ENCODE measurements around the gene GPC1.
A peak's percentile ranks its signal among the peaks of the same experiment; 100 is the strongest.

Gene GPC1

DNA sequence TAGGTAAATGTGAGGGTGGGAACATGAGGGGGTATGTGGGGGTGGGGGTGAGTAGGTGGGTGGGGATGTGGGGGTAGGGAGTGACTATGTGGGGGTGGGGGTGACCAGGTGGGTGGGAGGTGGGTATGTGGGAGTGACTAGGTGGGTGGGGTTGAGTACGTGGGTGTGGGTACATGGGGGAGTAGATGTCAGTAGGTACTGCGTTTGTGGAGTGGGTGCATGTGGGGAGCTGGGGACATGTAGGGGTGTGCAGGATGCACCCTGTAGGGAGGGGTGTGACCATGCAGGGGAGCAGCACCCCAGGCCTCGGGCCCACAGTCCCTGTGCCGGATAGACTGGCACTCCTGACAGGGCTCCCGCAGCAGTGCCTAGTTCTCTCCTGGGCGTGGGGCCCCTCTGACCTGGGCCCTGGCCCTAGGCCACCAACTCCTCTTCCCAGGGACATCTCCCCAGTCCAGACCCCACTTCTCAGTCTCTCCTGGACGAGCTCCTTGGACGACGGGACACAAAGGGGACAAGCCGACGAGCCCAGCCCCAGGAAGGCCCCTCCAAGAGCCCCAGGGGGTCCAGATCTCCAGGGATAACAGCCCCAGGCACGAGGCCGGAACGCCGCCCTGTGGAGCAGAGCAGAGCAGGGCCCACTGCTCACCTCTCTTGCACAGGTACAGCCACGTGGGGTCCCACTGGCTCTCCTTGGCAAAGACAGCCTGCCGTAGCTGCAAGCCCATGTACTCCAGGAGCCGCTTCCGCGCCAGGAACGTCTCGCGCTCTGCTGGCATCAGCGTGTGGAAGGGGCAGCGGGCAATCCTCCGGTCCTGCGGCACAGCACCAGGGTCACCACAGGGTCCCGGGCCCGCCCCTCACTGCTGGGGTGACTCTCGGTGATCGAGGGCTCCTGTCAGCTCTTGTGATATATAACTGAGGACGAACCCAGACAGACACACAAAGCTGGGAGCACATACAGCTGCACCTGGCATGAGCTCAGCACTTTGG is 64.1 kb downstream of the GPC1 start:
- peak; percentile 3 for DNase-seq (ENCODE audit: low spot score)

DNA sequence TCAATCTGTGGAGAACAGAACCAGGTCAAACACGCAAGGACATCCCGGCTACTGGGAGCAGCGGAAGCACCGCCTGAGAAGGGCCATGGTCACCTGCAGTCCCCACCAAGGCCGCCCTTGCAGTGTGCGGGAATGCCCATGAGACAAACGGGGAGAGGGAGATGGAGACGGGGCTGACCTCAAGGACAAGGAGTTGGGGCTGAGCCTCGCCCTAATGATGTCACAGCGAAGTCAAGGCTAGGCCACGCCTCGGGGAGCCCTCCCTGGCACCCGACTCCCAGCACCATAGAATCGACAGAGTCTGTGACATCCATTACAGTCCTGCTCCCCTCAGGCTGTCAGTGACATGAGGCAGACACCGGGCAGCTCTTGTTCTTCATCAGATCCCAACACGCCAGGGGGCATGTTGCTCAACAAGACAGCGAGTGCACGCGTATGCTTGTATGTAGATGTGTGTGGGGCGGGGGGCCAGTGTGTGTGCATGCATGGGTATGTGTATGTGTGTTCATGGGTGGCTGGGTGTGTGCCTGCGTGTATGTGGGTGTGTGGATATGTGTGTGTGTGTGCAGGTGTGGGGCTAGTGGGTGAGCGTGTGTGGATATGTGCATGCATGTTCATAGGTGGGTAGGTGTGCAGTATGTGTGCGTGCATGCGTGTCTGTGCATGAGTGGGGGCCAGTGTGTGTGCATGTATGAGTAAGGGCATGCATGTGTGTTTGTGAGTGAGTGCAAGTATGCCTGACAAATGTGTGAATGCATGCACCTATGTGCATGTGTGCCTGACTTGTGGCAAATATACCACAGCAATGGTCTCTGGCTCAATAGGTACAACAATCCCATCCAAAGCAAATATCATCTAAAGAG is 65.3 kb downstream of the GPC1 start:
- no peak for DNase-seq (ENCODE audit: low spot score)

DNA sequence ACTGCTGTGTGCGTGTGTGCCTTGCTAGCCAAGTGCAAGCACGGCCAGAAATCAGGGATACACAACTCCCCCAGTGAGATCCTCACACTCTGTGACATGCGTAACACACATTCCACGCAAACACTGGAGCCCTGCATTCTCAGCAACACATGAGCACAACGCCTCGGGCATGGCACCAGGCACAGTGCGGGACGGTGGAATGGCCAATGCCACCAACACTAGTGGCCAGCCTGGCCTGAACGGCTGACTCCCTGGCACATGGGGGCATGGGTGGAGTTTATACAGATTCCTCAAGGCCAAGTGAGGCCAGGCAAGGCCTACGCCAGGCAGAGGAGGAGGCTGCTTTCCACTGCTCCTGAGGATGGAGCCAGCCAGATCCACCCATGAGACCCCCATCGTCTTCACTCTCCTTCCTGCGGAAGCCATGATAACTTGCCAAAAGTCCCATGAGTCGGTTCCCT is 66.1 kb downstream of the GPC1 start:
- DNase-seq (ENCODE audit: low spot score): no peak

DNA sequence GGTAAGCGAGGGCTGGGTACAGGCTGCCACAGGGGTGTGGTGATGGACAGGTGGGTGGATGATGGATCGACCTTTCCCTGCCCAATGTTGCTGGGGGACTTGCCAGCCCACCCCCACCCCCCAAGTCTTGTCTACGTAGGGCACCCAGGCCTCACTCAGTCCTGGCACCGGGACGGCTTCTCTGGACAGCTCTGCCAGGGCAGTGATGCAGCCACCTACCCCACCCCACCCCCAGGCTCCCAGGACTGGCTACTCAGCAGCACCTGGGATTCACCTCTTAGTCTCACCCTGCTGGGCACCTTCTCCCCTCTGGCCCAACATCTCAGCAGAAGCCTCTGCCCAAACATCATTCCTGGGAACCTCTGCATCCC is 66.6 kb downstream of the GPC1 start:
- DNase-seq (ENCODE audit: low spot score): no peak

DNA sequence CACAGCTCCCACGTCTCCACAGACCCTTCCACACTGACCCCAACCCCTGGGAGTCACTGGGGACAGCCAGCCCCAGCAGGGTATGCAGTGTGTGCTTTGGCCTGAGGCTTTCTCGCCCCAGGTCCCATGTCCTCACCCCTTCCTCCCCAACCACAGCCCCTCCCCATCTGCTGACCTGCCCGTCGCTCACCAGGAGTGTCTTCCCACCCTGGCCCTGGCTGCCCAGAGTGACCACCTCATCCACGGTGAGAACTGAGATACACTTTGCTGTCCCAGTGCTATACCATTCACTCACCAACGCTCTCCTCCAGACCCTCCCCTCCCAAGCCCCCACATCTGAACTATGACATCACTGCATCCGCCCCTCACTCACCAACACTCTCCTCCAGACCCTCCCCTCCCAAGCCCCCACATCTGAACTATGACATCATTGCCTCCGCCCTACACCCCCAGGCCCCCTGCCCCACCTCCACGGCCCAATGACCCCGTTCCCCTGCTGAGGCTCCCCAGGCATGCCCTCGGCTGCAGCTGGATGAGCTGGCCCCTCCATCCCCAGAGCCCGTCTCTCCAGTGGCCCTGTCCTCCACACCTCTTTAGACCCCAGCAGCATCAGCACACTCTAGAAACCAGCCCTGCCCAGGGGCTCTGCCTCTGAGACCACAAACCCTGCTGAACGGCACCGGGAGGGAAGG is 67.1 kb downstream of the GPC1 start:
- no peak for DNase-seq (ENCODE audit: low spot score)

DNA sequence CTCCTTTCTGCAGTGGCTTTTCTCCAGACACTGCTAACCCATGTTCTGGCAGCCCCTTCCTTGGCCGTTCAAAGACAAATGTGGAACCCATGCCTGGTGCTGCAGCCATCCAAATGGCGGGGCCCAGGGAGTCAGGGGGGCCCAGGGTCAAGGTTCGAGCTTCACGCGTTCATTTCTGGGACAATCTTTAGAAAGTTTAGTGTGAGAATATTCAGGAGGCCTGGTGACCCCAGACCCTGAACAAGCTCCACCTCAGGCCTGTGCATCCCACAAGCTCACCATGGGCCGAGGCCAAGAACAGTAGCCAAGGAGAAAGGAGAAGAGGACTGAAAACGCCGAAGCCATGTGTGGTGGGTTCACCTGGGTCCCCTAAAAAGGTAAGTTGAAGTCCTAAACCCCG is 67.9 kb downstream of the GPC1 start:
- DNase-seq (ENCODE audit: low spot score): no peak

DNA sequence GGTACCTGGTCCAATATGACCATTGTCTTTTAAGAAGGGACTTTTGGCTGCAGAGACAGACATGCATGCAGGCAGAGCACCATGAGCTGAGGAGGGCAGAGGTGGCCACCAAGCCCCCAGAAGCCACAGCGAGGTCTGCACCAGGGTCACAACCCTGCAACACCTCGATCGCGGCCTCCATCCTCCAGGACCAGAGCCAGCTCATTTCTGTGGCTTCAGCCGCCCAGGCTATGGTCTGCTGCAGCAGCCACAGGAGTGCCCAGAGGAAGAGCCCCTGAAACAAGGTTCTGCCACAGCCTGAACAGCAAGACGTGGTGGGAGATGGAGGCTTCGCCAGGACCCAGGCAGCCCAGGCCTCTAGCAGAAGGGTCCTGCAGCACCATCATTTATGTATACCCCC is 68.4 kb downstream of the GPC1 start:
- DNase-seq (ENCODE audit: low spot score): no peak

DNA sequence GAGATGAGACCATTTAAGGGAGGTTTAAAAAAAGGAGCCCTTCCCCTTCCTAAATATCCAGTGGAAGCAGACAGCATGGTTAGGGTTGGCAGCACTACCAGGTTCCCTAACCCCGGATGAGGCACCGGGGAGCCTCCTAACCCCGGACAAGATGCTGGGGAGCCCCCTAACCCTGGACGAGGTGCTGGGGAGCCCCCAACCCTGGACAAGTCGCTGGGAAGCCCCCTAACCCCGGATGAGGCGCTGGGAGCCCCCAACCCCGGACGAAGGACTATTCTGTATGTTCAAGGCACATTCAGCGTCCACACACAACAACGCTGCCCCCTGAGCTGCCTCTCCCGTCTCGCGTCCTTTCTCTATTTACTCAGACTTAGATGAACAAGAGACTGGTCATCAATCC is 70.4 kb downstream of the GPC1 start:
- no peak for DNase-seq (ENCODE audit: low spot score)

DNA sequence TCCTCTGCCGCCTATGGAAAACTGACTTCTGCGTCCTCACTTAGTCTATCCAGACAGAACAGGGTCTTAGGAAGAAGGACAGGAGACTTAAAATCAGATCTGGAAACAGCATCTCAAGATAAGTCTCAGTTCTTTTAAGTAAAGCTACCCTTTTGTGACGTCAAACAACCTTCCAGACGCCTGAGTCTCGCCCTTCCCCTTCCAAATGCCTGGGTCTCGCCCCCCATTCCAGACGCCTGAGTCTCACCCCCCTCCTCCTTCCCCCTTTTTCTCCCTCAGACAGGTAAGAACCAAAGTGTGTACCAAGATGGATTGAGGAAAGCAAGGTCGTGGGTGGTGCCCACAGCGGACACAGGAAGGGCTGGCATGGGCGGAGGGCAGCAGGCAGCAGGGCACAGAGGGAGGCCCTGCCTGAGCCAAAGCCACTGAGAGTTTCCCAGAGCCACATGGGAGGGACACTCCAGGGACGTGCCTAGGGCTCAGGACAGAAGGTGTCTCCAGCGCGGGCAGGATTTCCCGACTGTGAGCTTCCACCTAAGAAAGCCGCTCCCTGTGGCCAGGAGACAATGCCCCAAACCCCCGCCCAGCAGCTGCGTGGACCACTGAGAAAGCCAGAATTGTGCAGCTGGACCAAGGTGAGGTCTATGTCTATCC is 71.1 kb downstream of the GPC1 start:
- DNase-seq (ENCODE audit: low spot score): no peak

DNA sequence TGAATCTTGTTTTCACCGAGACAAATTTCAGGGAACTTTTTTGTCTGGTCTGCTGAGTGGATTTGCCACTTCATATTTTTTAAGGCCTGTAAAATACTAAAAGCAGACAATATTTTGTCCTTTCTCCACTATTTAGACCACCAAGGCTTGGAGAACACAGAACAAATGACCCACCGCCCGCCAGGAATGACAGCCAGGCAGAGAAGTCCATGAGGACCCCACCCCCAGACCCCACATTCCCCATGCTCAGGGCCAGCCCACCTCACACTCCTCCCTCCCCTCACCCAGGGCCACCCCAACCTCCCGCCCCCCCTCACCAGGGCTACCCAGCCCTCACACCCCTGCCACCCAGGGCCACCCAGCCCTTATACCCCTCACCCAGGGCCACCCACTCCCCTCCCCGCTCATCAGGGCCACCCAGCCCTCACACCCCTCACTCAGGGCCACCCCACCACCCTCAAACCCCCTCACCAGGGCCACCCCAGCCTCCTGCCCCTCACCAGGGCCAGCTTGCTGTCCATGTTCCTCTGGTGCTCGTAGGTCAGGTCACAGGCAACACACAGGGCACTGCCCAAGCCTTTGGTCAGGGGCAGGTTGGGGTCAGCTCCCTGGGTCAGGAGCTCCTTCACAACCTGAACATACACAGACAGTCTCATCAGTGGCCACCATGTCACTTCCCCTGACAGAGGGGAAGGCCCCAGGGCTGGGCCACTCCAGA is 71.8 kb downstream of the GPC1 start:
- DNase-seq (ENCODE audit: low spot score): no peak

DNA sequence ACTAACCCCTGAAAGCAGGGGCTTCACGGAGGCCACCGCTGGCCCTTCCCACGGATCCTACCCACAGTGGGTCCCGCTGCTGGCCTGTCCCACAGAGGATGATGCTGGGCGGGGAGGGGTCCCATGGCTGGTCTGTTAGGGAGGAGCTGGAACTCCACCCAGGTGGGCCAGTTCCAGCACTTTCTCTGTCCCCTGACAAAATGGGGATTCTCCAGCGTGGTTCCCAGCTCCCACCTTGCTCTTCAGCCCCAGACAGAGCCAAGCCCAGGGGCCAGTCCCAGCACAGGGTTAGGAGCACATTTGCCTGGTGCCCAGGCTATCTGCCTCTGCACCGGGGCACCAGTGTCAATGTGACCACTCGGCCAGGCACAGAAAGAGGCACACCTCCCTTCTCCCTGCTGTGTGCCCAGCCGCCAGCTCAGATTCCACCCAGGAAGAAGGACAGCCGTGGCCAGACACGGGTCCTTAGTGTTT is 72.4 kb downstream of the GPC1 start:
- DNase-seq (ENCODE audit: low spot score): no peak

DNA sequence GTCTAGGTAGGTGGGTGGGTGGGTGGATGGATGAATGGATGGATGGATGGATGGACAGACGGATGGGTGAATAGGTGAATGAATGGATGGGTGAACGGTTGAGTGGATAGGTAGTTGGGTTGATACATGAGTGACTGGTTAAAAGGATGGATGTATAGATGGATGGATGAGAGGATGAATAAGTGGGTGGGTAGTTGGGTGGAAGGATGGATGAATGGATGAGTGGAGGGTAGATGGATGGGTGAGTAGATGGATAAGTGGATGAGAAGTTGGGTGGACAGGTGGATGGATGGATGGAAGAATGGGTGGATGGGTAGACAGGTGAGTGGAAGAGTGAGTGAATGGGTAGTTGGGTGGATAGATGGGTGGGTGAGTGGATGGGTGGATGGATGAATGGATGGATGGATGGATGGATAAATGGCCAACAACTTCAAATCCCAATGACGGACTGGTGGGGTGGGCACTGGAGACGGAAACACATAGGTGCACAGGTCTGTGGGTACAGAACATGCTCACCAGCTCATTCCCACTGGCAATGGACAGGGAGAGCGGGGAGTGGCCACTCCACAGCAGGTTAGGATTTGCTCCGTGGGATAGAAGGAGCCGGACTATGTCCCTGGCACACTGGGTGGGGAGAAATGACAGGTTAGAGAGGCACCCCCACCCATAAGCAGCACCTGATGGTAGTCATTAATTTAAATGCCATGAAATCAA is 73.5 kb downstream of the GPC1 start:
- DNase-seq (ENCODE audit: low spot score): no peak

DNA sequence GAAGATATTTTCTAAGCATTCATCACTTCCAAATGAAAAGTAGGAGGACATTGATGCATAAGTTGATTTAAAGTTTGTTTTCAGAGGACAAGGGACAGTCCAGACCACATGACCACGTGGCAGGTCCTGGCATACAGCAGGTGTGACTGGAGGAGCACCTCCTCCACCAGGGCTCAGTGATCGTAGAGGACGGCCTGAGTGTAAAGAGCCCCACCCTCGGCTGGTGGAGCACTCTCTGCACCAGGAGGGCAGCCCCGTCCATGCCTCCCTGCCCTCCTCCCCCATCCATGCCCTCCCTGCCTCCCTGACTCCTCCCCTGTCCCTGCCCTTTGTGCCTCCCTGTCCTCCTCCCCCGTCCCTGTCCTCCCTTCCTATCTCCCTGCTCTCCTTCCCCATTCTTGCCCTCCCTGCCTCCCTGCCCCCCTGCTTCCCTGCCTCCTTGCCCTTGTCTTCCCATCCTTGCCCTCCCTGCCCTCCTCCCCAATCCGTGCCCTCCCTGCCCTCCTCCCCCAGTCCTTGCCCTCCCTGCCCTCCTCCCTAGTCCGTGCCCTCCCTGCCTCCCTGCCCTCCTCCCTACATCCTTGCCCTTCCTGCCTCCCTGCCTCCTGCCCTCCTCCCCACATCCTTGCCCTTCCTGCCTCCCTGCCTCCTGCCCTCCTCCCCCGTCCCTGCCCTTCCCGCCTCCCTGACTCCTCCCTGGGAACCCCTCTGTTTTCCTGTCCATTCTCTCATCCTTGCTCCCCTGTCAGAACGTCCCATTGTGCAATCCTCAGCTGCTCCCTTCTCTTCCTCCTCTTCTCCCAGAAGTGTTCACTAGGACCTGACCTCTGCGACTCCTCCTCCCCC is 74.4 kb downstream of the GPC1 start:
- DNase-seq (ENCODE audit: low spot score): peak; percentile 7

DNA sequence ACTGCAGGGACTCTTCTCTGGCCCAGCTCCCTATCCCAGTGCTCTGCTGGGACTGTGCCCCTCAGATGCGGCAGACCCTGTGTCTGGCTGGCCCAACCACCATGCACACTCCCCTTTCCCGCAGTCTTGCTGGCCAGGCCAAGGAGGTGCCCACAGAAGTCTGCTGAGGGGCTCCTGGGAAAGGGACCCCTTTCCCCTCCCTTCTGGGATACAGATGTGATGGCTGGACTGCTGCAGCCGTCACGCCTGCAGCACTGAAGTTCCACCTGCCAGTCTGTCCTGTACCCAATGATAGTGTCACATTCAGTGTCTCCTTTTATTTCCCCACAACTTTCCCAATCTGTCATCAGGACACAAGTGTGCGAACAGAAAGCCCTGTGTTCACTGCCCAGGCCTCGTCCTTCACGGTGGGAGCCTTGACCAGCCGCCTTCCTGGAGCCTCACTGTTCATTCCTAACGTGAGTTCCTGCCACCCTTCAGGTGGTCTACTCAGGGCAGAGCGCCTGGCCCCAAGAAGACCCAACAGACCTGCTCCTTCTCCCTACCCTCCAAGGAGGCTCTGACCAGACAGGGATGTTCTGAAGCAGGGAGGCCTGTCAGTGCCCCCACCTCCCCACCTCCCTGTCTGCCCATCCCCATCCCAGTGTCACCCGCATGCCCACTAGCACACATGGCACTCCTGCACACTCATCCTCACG is 75.2 kb downstream of the GPC1 start:
- peak; percentile 4 for DNase-seq (ENCODE audit: low spot score)

DNA sequence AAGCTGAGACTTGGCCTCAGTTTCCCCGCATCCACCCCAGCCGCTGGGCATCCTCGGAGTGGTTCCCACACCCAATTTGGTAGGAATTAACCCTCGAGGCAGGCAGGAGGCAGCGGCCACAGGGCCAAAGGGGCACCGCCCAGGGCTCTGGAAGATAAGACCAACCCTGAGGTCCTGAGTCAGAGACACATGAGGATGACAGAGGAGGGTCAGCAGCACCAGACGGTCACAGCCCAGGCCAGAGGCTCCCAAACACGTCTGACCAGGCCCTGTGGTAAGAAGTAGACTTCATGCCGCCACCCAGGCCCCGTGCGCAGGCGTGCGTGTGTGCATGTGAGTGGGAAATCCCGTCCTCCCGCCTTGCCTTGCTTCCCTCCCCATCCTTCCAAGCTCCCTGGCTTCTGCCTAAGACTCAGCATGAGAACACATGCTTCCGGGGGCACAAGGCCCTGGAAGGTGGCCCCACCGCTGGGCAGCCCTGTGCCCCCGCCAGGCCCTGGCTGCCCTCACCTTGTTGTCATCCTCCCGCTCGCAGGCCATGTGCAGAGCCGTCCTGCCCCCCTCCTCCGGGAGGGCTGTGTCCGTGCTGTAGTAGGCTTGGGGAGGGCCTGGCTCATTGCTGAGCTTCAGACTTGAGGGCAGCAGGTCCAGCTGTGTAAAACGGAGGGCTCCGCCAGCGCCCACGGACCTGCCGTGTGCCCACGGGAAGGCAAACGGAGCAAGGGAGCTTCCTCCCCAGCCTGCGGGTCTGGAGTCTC is 76.1 kb downstream of the GPC1 start:
- peak; percentile 6 for DNase-seq (ENCODE audit: low spot score)

DNA sequence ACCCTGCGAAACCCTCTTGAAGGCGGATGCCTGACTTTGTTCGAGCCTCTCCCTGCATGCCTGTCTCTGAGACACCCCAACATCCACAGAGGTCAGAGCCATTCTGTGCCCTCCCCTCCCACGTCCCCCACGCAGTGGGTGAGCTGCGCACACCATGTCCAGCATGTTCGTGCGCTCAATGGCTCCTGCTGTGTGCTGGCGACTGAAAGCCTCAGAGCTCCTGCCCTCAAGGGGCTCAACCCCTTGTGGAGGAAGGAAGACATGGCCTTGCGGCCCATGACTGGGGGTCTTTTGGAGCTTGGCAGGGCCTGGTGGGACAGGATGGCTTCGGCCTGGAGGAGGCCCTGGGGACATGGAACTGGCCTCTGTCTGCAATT is 76.6 kb downstream of the GPC1 start:
- no peak for DNase-seq (ENCODE audit: low spot score)

DNA sequence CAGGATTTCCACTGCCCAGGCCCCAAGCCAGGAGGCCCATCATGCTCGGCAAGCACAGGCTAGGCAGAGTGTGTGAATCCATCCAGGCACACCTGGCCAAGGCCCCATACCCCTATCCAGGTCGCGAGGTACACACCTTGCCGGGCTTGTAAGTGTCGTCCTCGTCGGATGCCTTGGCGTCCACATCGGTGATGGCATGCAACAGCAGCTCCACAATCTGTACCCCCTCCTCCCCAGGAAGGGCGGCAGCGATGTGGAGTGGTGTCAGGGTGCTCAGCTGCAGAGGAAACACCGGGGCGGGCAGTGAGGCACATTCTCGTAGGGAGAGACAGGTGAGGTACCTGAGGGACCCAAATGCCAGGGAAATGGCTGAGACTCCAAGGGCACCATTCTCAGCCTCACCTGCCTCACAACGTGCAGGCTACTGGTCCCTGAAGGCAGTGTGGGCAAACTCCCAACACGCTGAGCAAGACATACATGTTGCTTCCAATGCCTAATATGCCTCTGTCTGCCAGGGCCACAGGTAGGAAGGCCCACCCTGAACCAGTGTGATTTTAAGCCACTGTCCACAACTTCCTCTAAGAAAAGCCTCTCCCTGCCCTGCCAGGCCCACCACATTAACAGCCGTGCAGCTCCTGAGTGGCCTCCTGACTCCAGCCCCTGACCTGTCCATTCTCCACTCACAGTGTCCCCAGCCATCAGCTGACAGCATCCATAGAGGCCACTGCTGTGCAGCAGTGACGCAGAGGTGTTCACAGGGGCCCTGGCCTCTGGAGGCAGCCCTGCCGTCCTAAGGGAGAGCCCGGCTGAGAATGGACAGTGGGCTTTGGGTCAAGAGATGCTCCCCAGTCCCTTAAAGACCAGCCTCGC is 77.4 kb downstream of the GPC1 start:
- no peak for DNase-seq (ENCODE audit: low spot score)

Data from AG08396 (cell line).